HepG2 (cell line): Measurements from ENCODE around the gene ATP7A. TPM values are rescaled to one million over a fixed set of nuclear protein-coding genes. Genes with fewer than 3 reads are reported as not detected.

Experiments
- DNMT3B ChIP-seq: conservative IDR thresholded peaks from 2 replicates; pipeline ENCODE4 v1.6.1; 2016; ENCODE audit warnings: missing biosample characterization, control low read depth
- RXRB ChIP-seq: IDR thresholded peaks from 2 replicates; pipeline ENCODE4 v1.6.1; 2016; ENCODE audit warnings: borderline replicate concordance, missing genetic modification reagents, missing compliant biosample characterization
- YEATS2 ChIP-seq: sonication (generic); formaldehyde crosslinking; IDR thresholded peaks from 2 replicates; pipeline ENCODE4 v1.4.0; 2020; ENCODE audit warnings: missing genetic modification reagents, borderline replicate concordance
- ZNF569 ChIP-seq: sonication (generic); formaldehyde crosslinking; IDR thresholded peaks from 2 replicates; pipeline ENCODE4 v1.5.0; 2020; ENCODE audit warnings: mild to moderate bottlenecking, missing genetic modification reagents, moderate library complexity, borderline replicate concordance
- ZNF605 ChIP-seq: sonication (generic); formaldehyde crosslinking; IDR thresholded peaks from 2 replicates; pipeline ENCODE4 v1.8.0; 2022; ENCODE audit warnings: mild to moderate bottlenecking, missing genetic modification reagents
- polyA plus RNA-seq, 8 experiments: library from polyadenylated mRNA; depleted of rRNA in 3 of 8; stranded (reverse) in 7 of 8; unstranded in 1 of 8; fragments of >200 nt; fragmentation: Illumina TruSeq in 4 of 8; extraction: Trizol in 4 of 8; gene quantifications; 2 replicates each; pipeline versions ENCODE4 v1.2.1 to v1.2.3, GENCODE V29; 2011 to 2016; ENCODE audit warnings: low read depth in 4 of 8, missing spikeins in 1 of 8, mixed read lengths in 1 of 8; ENCODE audit not compliant: insufficient read depth in 1 of 8
- total RNA-seq, 5 experiments: library from RNA; depleted of rRNA; stranded (reverse); fragments of >200 nt; fragmentation: Illumina TruSeq; extraction: Trizol; gene quantifications; 2 replicates each; pipeline ENCODE4 v1.2.3, GENCODE V29; 2016; ENCODE audit warnings: low read depth in 1 of 5
- TF ChIP-seq, protein P1 (sequence below): sonication (generic); formaldehyde crosslinking; conservative IDR thresholded peaks from 2 replicates; pipeline ENCODE4 v1.4.0; 2020; ENCODE audit warnings: missing genetic modification reagents
- TF ChIP-seq, protein P2 (sequence below): sonication (generic); formaldehyde crosslinking; IDR thresholded peaks from 2 replicates; pipeline ENCODE4 v1.4.0; 2020; ENCODE audit warnings: mild to moderate bottlenecking, missing genetic modification reagents

ATP7A gene
- total and polyA plus RNA-seq, 2 of the 13 experiments (the other 11 are each of a cell fraction or from before 2014, with no cell fraction given) = 1.7 to 4.7 TPM

DNA sequence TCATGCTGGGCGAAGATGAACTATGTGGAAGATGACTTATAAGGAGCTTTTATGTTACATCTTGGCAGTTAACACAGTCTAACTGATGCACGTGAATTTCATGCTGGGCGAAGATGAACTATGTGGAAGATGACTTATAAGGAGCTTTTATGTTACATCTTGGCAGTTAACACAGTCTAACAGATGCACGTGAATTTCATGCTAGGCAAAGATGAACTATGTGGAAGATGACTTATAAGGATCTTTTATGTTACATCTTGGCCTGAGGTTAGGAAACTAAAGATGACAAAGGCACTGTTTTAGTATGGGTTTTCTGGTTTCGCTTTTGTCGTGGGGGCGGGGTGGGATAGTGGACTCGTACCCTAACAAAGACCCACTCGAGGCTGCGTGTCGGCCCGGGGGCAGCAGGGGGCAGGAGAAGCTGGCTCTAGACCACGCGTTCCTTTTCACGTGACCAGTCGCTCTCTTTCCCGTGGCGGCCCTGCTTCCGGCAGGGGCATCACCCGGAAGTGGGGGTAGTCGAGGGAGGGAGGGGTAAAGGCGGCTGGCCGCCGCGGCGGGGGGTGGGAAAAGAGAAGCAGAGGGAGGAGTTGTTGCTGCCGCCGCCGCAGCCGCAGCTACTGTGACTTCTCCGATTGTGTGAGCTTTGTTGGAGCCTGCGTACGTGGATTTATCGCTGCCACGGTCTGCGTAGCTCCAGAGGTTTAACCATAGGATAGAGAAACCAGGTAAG is at the start of gene ATP7A (continued):
- TF ChIP-seq, protein P1, sequence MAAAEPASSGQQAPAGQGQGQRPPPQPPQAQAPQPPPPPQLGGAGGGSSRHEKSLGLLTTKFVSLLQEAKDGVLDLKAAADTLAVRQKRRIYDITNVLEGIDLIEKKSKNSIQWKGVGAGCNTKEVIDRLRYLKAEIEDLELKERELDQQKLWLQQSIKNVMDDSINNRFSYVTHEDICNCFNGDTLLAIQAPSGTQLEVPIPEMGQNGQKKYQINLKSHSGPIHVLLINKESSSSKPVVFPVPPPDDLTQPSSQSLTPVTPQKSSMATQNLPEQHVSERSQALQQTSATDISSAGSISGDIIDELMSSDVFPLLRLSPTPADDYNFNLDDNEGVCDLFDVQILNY (CRISPR knock-in tag) = no peak
- no peak for TF ChIP-seq ZNF569 (CRISPR knock-in tag)
- no peak for TF ChIP-seq DNMT3B (CRISPR knock-in tag)
- TF ChIP-seq, protein P2, sequence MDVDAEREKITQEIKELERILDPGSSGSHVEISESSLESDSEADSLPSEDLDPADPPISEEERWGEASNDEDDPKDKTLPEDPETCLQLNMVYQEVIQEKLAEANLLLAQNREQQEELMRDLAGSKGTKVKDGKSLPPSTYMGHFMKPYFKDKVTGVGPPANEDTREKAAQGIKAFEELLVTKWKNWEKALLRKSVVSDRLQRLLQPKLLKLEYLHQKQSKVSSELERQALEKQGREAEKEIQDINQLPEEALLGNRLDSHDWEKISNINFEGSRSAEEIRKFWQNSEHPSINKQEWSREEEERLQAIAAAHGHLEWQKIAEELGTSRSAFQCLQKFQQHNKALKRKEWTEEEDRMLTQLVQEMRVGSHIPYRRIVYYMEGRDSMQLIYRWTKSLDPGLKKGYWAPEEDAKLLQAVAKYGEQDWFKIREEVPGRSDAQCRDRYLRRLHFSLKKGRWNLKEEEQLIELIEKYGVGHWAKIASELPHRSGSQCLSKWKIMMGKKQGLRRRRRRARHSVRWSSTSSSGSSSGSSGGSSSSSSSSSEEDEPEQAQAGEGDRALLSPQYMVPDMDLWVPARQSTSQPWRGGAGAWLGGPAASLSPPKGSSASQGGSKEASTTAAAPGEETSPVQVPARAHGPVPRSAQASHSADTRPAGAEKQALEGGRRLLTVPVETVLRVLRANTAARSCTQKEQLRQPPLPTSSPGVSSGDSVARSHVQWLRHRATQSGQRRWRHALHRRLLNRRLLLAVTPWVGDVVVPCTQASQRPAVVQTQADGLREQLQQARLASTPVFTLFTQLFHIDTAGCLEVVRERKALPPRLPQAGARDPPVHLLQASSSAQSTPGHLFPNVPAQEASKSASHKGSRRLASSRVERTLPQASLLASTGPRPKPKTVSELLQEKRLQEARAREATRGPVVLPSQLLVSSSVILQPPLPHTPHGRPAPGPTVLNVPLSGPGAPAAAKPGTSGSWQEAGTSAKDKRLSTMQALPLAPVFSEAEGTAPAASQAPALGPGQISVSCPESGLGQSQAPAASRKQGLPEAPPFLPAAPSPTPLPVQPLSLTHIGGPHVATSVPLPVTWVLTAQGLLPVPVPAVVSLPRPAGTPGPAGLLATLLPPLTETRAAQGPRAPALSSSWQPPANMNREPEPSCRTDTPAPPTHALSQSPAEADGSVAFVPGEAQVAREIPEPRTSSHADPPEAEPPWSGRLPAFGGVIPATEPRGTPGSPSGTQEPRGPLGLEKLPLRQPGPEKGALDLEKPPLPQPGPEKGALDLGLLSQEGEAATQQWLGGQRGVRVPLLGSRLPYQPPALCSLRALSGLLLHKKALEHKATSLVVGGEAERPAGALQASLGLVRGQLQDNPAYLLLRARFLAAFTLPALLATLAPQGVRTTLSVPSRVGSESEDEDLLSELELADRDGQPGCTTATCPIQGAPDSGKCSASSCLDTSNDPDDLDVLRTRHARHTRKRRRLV (CRISPR knock-in tag) = no peak
- TF ChIP-seq RXRB = no peak
- TF ChIP-seq ZNF605 (CRISPR knock-in tag) = 0 out of 2 replicates have a peak, but pooled peaks have one; percentile 46
- TF ChIP-seq YEATS2 = peak; percentile 49; the same call in 1 of the 2 replicates
